ENCODE results near the gene ARHGAP42.
"Not testable (repeated sequence)": the region's sequence is repeated elsewhere in the genome, so short reads cannot be mapped to it uniquely, and the experiment has no call there.

The ARHGAP42 gene

GRCh38 chr11:100727410-100727809 lies 40.3 kb downstream of the ARHGAP42 start:
- DNase-seq: no peak

DNA sequence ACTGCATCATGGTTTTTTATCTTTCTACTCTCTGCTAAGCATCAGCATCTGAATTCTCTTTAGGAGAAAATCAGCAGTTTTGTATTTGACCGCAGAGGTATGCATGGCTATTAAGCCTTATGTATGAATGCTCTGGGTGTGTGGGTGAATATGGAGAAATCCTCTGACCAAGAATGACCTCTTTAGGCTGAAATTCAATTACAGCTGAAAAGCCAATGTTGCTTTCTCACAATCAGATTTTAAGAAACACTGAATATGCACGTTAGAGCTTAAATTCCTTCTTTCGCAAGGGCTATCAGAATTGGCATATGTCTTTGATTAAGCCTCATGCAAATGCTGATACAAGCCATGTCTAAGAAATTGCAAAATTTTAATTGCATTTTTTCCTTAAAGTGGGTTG lies 43.2 kb downstream of the ARHGAP42 start:
- no peak for DNase-seq

DNA sequence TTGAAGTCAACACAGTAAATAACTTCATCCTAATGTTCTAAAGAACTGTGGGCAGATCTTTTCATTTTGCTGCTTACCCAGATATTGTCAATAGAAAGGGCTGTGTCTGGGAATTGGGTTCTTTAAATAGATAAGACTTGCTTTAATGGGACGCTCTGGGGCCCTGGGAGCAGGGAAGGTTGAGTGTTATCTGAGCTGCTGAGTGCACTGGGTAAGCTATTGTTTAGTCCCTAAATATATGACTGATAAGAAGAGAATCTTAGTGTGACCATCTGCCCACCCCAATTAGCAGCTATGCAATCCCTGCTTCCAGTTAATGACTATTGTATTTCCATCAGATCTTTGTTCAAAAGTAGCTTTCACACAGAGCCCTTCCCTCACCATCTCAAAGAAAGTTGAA lies 44.4 kb downstream of the ARHGAP42 start:
- no peak for DNase-seq

DNA sequence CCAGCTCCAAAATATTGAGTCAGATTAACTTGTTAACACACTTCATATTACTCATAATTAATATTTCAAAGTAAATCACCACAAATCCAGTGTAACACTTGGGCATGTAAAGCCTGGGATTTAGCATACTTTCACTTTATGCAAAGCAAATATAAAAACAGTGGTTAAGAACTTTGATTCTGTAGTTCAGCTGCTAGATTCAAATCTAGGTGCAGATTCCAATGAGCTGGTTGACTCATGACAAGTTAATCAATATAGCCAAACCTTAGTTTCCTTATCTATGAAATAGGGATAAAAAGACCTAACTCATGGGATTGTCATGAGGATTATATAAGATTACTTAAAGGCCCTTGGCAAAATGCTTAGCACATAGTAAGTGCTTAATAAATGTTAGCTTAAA lies 45.9 kb downstream of the ARHGAP42 start:
- DNase-seq: no peak

GRCh38 chr11:100734743-100735527 lies 47.8 kb downstream of the ARHGAP42 start:
- no peak for DNase-seq

- no peak for DNase-seq
These were observed 49.0 kb downstream of the ARHGAP42 start for GRCh38 chr11:100735949-100736675.

GRCh38 chr11:100738701-100739270 lies 51.7 kb downstream of the ARHGAP42 start:
- no peak for DNase-seq

GRCh38 chr11:100739666-100740065 lies 52.6 kb downstream of the ARHGAP42 start:
- no peak for DNase-seq

- no peak for DNase-seq
These were observed 53.4 kb downstream of the ARHGAP42 start for GRCh38 chr11:100740440-100740839.

GRCh38 chr11:100741866-100742625 lies 55.0 kb downstream of the ARHGAP42 start:
- no peak for DNase-seq

DNA sequence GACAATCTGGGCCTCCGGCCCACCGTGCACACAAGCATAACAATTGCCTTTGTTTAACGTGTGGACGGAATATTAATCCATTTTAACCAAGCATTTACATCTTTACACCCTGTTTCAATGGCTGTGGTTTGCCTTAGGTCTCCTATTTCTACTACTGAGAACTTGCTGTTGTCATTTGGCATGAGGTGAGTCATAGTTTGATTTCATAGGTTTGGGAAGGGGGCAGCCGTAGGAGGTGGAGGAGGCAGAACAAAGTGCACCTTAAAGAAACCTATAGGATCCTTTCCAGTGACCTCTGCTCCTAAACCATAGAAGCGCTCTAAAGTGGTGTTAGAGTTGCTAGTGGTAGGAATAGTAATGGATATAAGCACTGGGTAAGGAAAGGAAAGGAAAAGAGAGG lies 59.4 kb downstream of the ARHGAP42 start:
- DNase-seq: no peak

- DNase-seq: no peak
These were observed 61.1 kb downstream of the ARHGAP42 start for GRCh38 chr11:100748153-100748552.

GRCh38 chr11:100749887-100750565 lies 62.9 kb downstream of the ARHGAP42 start:
- DNase-seq: not testable (repeated sequence)

- DNase-seq: not testable (repeated sequence)
These were observed 63.4 kb downstream of the ARHGAP42 start for GRCh38 chr11:100750566-100750891.

DNA sequence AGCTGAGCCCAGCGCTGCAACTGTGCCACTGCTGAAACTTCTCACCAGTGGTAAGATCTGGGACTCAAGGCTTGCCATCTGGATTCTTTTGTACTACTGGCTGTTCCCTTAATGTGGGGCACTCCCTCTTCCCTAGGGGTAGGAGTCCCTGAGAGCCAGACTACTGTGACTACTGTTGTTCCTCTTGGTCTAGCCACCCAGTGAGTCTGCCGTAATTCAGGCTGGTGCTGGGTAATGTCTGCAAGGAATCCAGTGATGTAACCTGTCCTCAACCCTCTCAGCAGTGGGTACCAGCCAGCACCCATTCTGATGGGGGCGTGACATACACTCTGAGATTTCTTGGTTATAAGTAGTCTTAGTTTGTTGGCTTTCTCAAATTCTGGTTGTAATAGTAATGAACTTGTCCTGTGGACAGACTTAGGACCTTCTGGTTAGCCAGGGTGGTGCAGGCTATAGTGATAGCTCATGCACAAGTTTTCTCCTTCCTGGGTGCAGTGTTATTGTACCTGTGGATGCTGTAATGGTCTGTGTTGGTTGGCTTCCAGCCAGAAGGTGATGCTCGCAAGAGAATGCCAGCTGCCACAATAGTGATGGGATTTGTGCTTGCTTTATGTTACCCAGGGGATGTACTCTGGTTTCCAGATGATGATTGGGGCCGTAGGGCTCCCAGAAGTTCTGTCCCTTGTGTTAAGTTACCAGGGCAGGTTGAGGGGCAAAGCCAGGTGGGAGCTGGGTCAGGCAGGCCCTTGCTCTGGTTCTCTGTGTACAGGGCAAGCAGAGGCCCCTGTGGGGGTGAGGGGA lies 65.5 kb downstream of the ARHGAP42 start:
- no peak for DNase-seq

DNA sequence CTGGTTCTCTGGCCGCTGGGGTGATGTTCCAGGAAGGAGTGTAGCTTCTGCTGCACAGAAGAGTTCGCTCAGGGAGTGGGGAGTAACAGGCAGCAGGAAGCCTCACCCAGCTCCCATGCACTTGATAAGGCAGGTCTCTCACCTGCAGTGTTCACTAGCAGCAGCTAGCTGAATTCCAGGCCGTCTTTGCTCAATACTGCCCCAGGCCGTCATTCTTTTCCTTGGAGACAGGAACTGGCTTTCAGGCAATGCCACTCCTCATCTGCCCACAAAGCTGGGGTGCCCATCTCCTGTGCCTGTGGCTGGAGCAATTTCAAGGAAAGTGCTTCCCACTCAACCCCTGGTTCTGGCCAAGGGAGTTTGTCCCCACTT lies 66.1 kb downstream of the ARHGAP42 start:
- DNase-seq: no peak

DNA sequence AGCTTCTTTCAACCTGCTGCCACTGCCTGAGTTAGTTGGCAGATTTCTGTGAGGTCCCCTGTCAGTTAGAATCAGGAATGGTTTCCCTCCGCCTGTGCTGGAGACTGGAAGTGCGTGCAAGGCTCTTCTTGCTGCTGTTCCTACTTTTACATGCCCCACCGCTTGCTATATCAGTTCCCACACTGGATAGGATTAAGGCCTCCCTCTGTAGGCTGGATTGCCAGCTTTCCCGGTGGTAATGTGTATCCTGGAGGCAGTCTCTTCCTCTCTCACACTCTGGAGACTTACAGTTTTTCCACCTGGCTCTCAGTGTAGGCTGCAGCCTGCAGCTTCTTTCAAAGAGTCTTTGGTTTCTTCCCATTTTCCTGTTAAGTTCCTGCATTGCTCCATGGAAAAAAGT lies 66.5 kb downstream of the ARHGAP42 start:
- no peak for DNase-seq

GRCh38 chr11:100756559-100756958 lies 69.5 kb downstream of the ARHGAP42 start:
- DNase-seq: no peak

- no peak for DNase-seq
These were observed 70.6 kb downstream of the ARHGAP42 start for GRCh38 chr11:100757646-100758045.

GRCh38 chr11:100759106-100759505 lies 72.0 kb downstream of the ARHGAP42 start:
- DNase-seq: no peak

GRCh38 chr11:100759856-100760255 lies 72.8 kb downstream of the ARHGAP42 start:
- DNase-seq: no peak

GRCh38 chr11:100760744-100761143 lies 73.7 kb downstream of the ARHGAP42 start:
- no peak for DNase-seq

Data from activated T-cell treated with anti-CD3 and anti-CD28 coated beads, Interleukin-2, amount 50 U/mL, for 1 hour (primary cell).